Pancreas (tissue), 10 donors: ENCODE results near the gene EHD3. TPM values are rescaled to one million over a fixed set of nuclear protein-coding genes. Genes with fewer than 3 reads are reported as not detected.

Experiments
- ATAC-seq, 4 donors: fragments of 200-7000 bp; cut with Tn5 transposase; one replicate each; pipeline versions ENCODE4 v1.8.0 to v1.9.1; 2020; ENCODE audit warnings: mild to moderate bottlenecking in 4 of 4, moderate library complexity in 4 of 4
- DNase-seq, 6 donors: peaks; one replicate each; pipeline ENCODE4 v3.0.0-alpha.2; 2020
- FAIRE-seq: peaks from 2 replicates; lab custom pipeline; 2012; peaks lifted over from hg19 to GRCh38; lab: Jason Lieb, UNC
- H3K27ac ChIP-seq, 4 donors: fragments of 200-600 bp; sonication (generic); 1 replicate in 3 of 4; 2 replicates in 1 of 4; pipeline versions ENCODE4 v1.5.0 to v1.8.0; 2020
- H3K27me3 ChIP-seq, 4 donors: fragments of 200-600 bp; one replicate each; pipeline ENCODE4 v1.8.0; 2021
- H3K36me3 ChIP-seq, 3 donors: fragments of 200-600 bp; sonication (generic) in 1 of 3; one replicate each; pipeline versions ENCODE4 v1.5.0 to v1.8.0; 2020 to 2021
- H3K4me1 ChIP-seq, 3 donors: fragments of 200-600 bp; one replicate each; pipeline ENCODE4 v1.8.0; 2021
- H3K4me3 ChIP-seq, 4 donors: fragments of 200-600 bp; sonication (generic) in 2 of 4; one replicate each; pipeline versions ENCODE4 v1.5.0 to v1.8.0; 2020 to 2021
- H3K9me3 ChIP-seq, 4 donors: fragments of 200-600 bp; one replicate each; pipeline ENCODE4 v1.8.0; 2021
- CTCF ChIP-seq, 4 donors: fragments of 200-600 bp; sonication (generic) in 3 of 4; IDR thresholded peaks; one replicate each; pipeline versions ENCODE4 v1.5.0 to v1.8.0; 2021; ENCODE audit warnings: antibody characterized with exemption in 4 of 4
- WGBS, 2 donors: extraction: QIAGEN DNeasy Blood & Tissue Kit; methylation state at CpG; one replicate each; pipeline ENCODE4 v1.1.7; 2013; 5-methylcytosine and 5-hydroxymethylcytosine counted together
- intact Hi-C, 3 donors: fragments of 100-400 bp; cut with DNase I; formaldehyde crosslinking; loops; one replicate each; pipeline versions ENCODE4 v1.11.1 to v1.14.2; 2022
- polyA plus RNA-seq, 2 donors: library from polyadenylated mRNA; stranded (reverse); fragments of 200-250 nt; gene quantifications; one replicate each; pipeline ENCODE4 v1.2.3, GENCODE V29; 2013
- total RNA-seq, 6 donors: library from RNA; stranded (reverse); fragmentation: NEBNext Ultra II Directional in 4 of 6; extraction: Animal tissue kit (Norgen Biotek cat#: 25700) in 4 of 6; gene quantifications; one replicate each; pipeline versions ENCODE4 v1.2.1 to v1.2.4, GENCODE V29; 2021 to 2023
- donor health status: healthy with polysubstance abuse.
- donor health status: DM: no; HTN: no; CAD: no; lungs with moderate emphysema.
- donor health status: DM: no; HTN: no; CAD: no.
- donor health status: control.
- donor health status: control.
- donor health status: Bipolar disorder and iron deficiency.
- donor health status: DM: yes; HTN: yes; CAD: no.
- donor health status: DM: no; HTN: no; CAD: no.
- donor health status: DM: no; HTN: no; CAD: no.
- donor health status: DM: yes; HTN: yes; CAD: no.

EHD3 gene
- total and polyA plus RNA-seq, 8 donors: 0.46 to 3.5 (median 0.81) TPM

GRCh38 chr2:31197166-31197565, 36.8 kb upstream of the EHD3 start:
- Histone ChIP-seq H3K36me3 (no peaks in the 10 kb centered on the region), H3K27ac (no peak overlapping the region), H3K4me1 (no peaks in the 10 kb centered on the region), H3K4me3 (no peak overlapping the region), H3K9me3 (no peaks in the 10 kb centered on the region), H3K27me3 (no peaks in the 10 kb centered on the region)
- no peak for ATAC-seq
- intact Hi-C loops: no loop called here
- FAIRE-seq: no peak
- TF ChIP-seq CTCF (IDR thresholded peaks at IDR 0.05): no peak
- no peak for DNase-seq
- 67 to 71% methylated on average over 4 of the region's 4 CpGs for WGBS, 2 donors

DNA sequence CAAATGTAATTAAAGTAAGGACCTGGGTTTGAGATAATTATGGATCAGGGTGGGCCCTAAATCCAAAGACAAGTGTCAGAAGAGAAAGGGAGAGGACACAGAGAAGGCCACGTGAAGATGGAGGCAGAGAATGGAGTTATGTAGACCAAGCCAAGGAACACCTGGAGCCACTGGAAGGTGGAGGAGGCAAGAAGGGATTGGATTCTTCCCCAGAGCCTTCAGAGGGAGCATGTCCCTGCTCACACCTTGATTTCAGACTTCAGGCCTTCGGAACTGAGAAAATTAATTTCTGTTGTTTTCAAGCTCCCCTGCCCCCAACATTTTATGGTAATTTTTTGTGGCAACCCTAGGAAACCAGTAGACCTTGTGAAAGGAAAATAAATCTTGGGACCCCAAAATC, 36.3 kb upstream of the EHD3 start:
- Histone ChIP-seq H3K4me1 (no peaks in the 10 kb centered on the region), H3K27ac (no peak overlapping the region), H3K36me3 (no peaks in the 10 kb centered on the region), H3K4me3 (no peak overlapping the region), H3K27me3 (no peaks in the 10 kb centered on the region), H3K9me3 (no peaks in the 10 kb centered on the region)
- intact Hi-C loops: no loop called here
- no peak for TF ChIP-seq CTCF (IDR thresholded peaks at IDR 0.05)
- no peak for FAIRE-seq
- WGBS, 2 donors: 88 to 93% methylated on average over 2 of the region's 2 CpGs
- DNase-seq: no peak
- no peak for ATAC-seq

DNA sequence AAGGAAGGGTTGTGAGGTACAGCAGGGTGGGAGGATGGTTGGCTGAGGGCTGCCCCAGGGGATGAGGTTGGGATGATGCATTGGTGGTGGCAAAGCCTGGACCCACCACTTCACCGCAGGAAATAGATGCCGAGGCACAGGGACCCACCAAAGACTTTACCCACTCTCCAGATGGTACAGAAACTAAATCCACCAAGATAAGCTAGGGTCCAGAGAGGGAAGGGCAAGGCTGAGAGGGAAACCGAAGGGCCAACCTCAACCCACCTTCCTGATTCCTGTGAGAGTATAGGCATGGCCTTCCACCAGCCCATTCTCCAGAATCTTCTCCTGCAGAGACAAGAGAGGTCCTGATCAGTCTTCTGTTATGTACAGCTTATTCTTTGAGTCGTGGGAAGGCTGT, 34.7 kb upstream of the EHD3 start:
- FAIRE-seq (no peak), ATAC-seq (no peak), DNase-seq (no peak)
- H3K27me3 ChIP-seq: no peaks in the 10 kb centered on the region
- intact Hi-C loops: no loop called here
- no peak overlapping the region for H3K27ac ChIP-seq
- TF ChIP-seq CTCF (IDR thresholded peaks at IDR 0.05): no peak
- no peaks in the 10 kb centered on the region for H3K9me3 ChIP-seq
- WGBS, 2 donors: 73 to 79% methylated on average over 4 of the region's 4 CpGs
- H3K4me1 ChIP-seq: no peaks in the 10 kb centered on the region
- no peaks in the 10 kb centered on the region for H3K36me3 ChIP-seq
- H3K4me3 ChIP-seq: no peak overlapping the region

DNA sequence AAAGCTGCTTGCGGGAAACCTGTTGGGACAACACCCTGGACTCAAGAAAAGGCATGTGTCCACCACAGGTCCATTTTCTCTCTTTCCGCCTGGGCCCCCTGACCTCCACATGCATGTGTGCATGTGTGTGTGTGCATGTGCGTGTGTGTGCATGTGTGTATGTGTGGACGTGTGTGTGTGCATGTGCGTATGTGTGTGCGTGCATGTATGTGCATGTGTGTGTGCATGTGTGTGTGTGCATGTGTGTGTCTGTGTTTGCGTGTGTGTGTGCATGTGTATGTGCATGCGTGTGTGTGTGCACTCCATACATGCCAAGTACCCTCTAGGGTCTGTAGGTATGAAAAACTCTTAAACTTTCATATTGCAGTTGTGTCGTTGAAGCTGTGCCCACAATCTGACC, 33.0 kb upstream of the EHD3 start:
- Histone ChIP-seq H3K9me3 (no peaks in the 10 kb centered on the region), H3K27ac (no peak overlapping the region), H3K4me3 (no peak overlapping the region), H3K27me3 (no peaks in the 10 kb centered on the region), H3K4me1 (no peaks in the 10 kb centered on the region), H3K36me3 (no peaks in the 10 kb centered on the region)
- FAIRE-seq (no peak), DNase-seq (no peak), ATAC-seq (no peak)
- WGBS, 2 donors: 77 to 84% methylated on average over 9 of the region's 9 CpGs
- no peak for TF ChIP-seq CTCF (IDR thresholded peaks at IDR 0.05)
- intact Hi-C loops: no loop called here

GRCh38 chr2:31202041-31202440, 31.9 kb upstream of the EHD3 start:
- no peak for TF ChIP-seq CTCF (IDR thresholded peaks at IDR 0.05)
- no peaks in the 10 kb centered on the region for H3K36me3 ChIP-seq
- H3K4me3 ChIP-seq: no peak overlapping the region
- no peaks in the 10 kb centered on the region for H3K4me1 ChIP-seq
- FAIRE-seq: no peak
- no peak for DNase-seq
- H3K9me3 ChIP-seq: no peaks in the 10 kb centered on the region
- H3K27me3 ChIP-seq: no peaks in the 10 kb centered on the region
- no peak for ATAC-seq
- no peak overlapping the region for H3K27ac ChIP-seq
- 82 to 84% methylated on average over 5 of the region's 5 CpGs for WGBS, 2 donors
- intact Hi-C loops: no loop called here
